RWPE2 (cell line): Measurements from ENCODE around the gene INTS11.

Experiments
- ATAC-seq: fragments of 200-7000 bp; cut with Tn5 transposase; 3 replicates; pipeline ENCODE4 v1.9.1; 2021; ENCODE audit warnings: low read depth
- DNase-seq: peaks from one replicate; pipeline ENCODE4 v3.0.0-alpha.2; 2020; ENCODE audit warnings: low spot score
- H3K27ac ChIP-seq: fragments of 450-650 bp; 2 replicates; pipeline ENCODE4 v1.5.1; 2017; ENCODE audit warnings: mild to moderate bottlenecking; ENCODE audit not compliant: poor library complexity, severe bottlenecking
- H3K27me3 ChIP-seq: fragments of 250-450 bp; sonication (Bioruptor Pico); 2 replicates; pipeline ENCODE4 v1.5.1; 2021; ENCODE audit warnings: mild to moderate bottlenecking, moderate library complexity; ENCODE audit not compliant: insufficient read depth, poor library complexity, severe bottlenecking
- H3K36me3 ChIP-seq: fragments of 250-450 bp; sonication (Bioruptor Pico); 2 replicates; pipeline ENCODE4 v1.5.1; 2020; ENCODE audit warnings: low read depth, mild to moderate bottlenecking, moderate library complexity
- H3K4me1 ChIP-seq: fragments of 250-450 bp; sonication (Bioruptor Pico); 2 replicates; pipeline ENCODE4 v1.5.1; 2021; ENCODE audit warnings: mild to moderate bottlenecking, moderate library complexity; ENCODE audit not compliant: insufficient read depth, poor library complexity, severe bottlenecking
- H3K4me3 ChIP-seq: fragments of 250-450 bp; sonication (Bioruptor Pico); 2 replicates; pipeline ENCODE4 v1.5.1; 2021; ENCODE audit warnings: mild to moderate bottlenecking, moderate library complexity; ENCODE audit not compliant: severe bottlenecking
- H3K9me3 ChIP-seq: fragments of 250-450 bp; sonication (Bioruptor Pico); 2 replicates; pipeline ENCODE4 v1.5.1; 2021; ENCODE audit warnings: mild to moderate bottlenecking, moderate library complexity; ENCODE audit not compliant: severe bottlenecking
- CTCF ChIP-seq: fragments of 450-650 bp; IDR thresholded peaks from one replicate; pipeline ENCODE4 v1.5.1; 2017; ENCODE audit warnings: mild to moderate bottlenecking, moderate library complexity; ENCODE audit not compliant: poor library complexity, severe bottlenecking

The INTS11 gene

DNA sequence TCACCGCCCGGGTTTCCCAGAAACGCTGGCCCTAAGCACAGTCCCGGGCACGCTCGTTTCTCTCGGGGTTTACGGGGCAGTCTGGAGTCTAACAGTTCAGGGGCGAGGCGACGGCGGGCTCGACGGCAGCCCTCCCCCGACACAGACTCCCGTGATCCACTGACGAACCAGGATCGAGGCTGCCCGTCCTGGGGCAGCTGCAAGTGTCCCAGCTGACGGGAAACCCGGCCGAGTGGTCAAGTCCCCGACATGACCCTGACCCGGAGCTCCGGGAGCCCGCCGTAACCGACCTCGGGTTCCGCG is 51.3 kb downstream of the INTS11 start:
- no peak for TF ChIP-seq CTCF
- ATAC-seq (no peak), DNase-seq (no peak)
- H3K27me3 ChIP-seq = no peaks in the 10 kb centered on the region
- peaks cover 8% of the 10 kb centered on the region for H3K4me1 ChIP-seq
- peaks cover 19% of the 10 kb centered on the region for H3K36me3 ChIP-seq
- H3K9me3 ChIP-seq = no peaks in the 10 kb centered on the region
- peak overlapping the region; percentile 95 for H3K4me3 ChIP-seq
- H3K27ac ChIP-seq = peak overlapping the region; percentile 66

DNA sequence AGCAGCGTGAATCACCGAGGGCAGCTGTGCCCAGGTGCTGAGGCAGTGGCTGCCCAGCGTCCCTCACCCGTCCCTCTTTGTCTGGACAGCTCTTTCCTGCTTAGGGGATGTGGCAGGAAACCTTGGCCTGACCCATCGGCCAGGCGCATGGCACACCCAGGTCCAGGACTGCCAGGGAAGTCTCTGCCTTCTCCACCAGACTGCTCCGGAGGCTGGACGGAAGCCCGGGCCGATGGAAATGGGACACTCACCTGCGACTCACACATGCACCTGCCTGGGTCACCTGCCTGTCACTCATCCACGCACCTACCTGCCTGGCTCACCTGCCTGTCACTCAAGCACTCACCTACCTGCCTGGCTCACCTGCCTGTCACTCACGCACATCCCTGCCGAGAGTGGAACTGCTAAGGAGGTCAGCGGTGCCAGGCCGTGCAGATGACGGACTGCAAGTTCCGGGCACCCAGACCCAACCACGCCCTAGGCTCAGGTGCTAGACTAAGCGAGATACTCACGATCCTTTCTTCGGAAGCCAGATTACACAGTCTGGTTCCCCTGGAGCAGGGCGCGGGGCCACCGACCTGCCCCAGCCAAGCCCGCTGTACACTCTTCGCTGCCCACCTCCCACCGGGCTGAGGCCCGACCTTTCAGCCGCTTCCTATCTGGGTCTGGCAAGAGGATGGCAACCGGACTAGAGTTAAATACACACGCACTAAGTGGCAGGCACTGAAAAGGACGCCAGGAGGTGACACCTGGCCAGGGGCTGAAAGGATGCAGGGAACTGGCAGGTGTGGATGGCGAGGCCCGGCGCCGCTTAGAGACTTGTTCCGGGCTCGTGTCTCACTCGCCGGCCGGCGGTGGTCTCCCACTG is 51.9 kb downstream of the INTS11 start:
- ATAC-seq (peak; percentile 33), DNase-seq (no peak)
- peaks cover 25% of the 10 kb centered on the region for H3K36me3 ChIP-seq
- peaks cover 8% of the 10 kb centered on the region for H3K4me1 ChIP-seq
- no peak for TF ChIP-seq CTCF
- peak overlapping the region; percentile 66 for H3K27ac ChIP-seq
- H3K9me3 ChIP-seq = no peaks in the 10 kb centered on the region
- no peaks in the 10 kb centered on the region for H3K27me3 ChIP-seq
- peak overlapping the region; percentile 95 for H3K4me3 ChIP-seq

DNA sequence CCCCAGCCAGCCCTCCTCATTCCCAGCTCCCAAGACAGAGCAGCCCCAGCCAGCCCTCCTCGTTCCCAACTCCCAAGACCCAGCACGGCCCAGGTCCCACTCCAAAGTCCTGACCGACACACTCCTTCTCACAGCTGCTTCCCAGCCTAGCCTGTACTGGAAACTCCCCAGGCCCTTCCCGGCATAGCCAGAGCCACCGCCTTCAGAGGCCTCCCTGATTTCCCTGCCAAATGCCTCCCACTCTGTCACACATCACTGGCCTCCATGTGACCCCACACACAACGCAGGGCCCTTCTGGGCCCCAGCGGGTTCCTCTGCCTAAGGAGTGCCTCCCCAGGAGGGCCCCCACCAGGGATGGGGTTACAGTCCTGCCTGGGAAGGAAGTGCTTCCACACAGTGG is 53.6 kb downstream of the INTS11 start:
- H3K4me3 ChIP-seq = no peak overlapping the region
- peaks cover 10% of the 10 kb centered on the region for H3K4me1 ChIP-seq
- TF ChIP-seq CTCF = no peak
- DNase-seq = no peak
- ATAC-seq = no peak
- H3K27ac ChIP-seq = peak overlapping the region; percentile 66
- no peaks in the 10 kb centered on the region for H3K27me3 ChIP-seq
- peaks cover 42% of the 10 kb centered on the region for H3K36me3 ChIP-seq
- no peaks in the 10 kb centered on the region for H3K9me3 ChIP-seq

DNA sequence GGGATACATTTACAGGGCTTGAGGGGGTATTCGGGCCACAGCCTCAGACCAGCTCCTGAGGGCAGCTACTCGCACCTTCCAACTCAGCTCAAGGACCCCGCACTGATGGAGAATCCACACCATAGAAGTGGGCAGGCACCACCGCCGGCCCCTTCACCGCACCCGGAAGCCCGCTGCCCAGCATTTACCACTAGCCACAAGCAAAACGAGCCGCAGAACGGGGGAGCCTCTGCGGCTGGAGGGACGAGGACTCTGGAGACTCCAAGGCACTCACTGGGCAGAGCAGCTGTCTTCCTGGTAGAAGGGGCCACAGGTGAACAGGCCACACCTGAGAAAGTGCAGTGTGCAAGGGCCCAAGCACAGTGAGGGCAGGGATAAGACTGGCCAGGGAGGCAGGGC is 56.2 kb downstream of the INTS11 start:
- Histone ChIP-seq H3K4me1 (peaks cover 21% of the 10 kb centered on the region), H3K9me3 (no peaks in the 10 kb centered on the region), H3K27me3 (no peaks in the 10 kb centered on the region), H3K36me3 (peaks cover 65% of the 10 kb centered on the region), H3K4me3 (no peak overlapping the region), H3K27ac (no peak overlapping the region)
- no peak for TF ChIP-seq CTCF
- no peak for DNase-seq
- no peak for ATAC-seq
